Activated CD8-positive, alpha-beta T cell treated with anti-CD3 and anti-CD28 coated beads for 36 hours (primary cell): ENCODE results near the gene CCL16. TPM values are rescaled to one million over a fixed set of nuclear protein-coding genes. Genes with fewer than 3 reads are reported as not detected.
"Not testable (repeated sequence)": the region's sequence is repeated elsewhere in the genome, so short reads cannot be mapped to it uniquely, and the experiment has no call there.

Experiments used
- ATAC-seq: fragments of 200-7000 bp; cut with Tn5 transposase; one replicate; pipeline ENCODE4 v1.10.0; 2021; ENCODE audit warnings: mild to moderate bottlenecking, moderate library complexity
- CTCF ChIA-PET: fragments of 350-600 bp; sonication (Branson Sonifier 250); formaldehyde crosslinking; loops from one replicate; lab custom pipeline; 2021; ENCODE audit warnings: antibody characterized with exemption; lab: Charles Lee
- POLR2A ChIA-PET: fragments of 350-600 bp; sonication (Branson Sonifier 250); formaldehyde crosslinking; loops from one replicate; lab custom pipeline; 2021; ENCODE audit warnings: antibody characterized with exemption; lab: Charles Lee
- DNase-seq: peaks from one replicate; pipeline ENCODE4 v3.0.0-alpha.2; 2020
- H3K27ac Mint-ChIP-seq: one replicate; pipeline ENCODE4 v1.8.0; 2021; ENCODE audit warnings: mild to moderate bottlenecking, mixed read lengths
- H3K27me3 Mint-ChIP-seq: one replicate; pipeline ENCODE4 v1.8.0; 2021; ENCODE audit warnings: mixed read lengths
- H3K36me3 Mint-ChIP-seq: one replicate; pipeline ENCODE4 v1.8.0; 2021; ENCODE audit warnings: low read depth, mixed read lengths
- H3K4me1 Mint-ChIP-seq: one replicate; pipeline ENCODE4 v1.8.0; 2021; ENCODE audit warnings: low read depth, mixed read lengths
- H3K4me3 Mint-ChIP-seq: one replicate; pipeline ENCODE4 v1.8.0; 2021; ENCODE audit warnings: mild to moderate bottlenecking, moderate library complexity, mixed read lengths
- H3K9me3 Mint-ChIP-seq: one replicate; pipeline ENCODE4 v1.8.0; 2021; ENCODE audit warnings: mixed read lengths
- intact Hi-C: fragments of 100-400 bp; cut with micrococcal nuclease; formaldehyde crosslinking; loops from one replicate; pipeline ENCODE4 v1.10.0; 2022
- total RNA-seq, 2 experiments: library from RNA; stranded (reverse); gene quantifications; one replicate each; pipeline ENCODE4 v1.2.3, GENCODE V29; 2021
- TF ChIP-seq, protein P1 (sequence below): fragments of 200-600 bp; IDR thresholded peaks from one replicate; pipeline ENCODE4 v1.8.0; 2022; ENCODE audit warnings: antibody characterized with exemption, mild to moderate bottlenecking

Gene CCL16
- total RNA-seq, 2 experiments from 2014 or later, result not detected

DNA sequence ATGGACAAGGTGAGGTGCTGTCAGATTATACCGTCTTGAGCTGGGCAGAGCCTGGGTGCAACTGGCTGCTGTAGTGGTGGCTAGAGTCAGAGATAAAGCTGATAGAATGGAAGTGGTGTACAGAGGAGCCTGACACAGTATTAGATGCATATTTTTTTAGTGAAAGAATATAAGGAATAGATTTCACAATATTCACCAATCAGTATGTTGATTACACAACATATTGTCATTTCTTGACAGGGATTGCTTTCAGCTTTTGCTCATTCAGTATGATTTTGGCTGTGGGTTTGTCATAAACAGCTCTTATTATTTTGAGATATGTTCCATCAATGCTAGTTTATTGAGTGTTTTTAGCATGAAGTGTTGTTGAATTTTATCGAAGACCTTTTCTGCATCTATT, 38.1 kb upstream of the CCL16 start:
- CTCF ChIA-PET, result interaction anchor here (2.2 kb wide), 1 partner anchor 129 kb away, joined by 8 read pairs; no protein-coding TSS in a partner anchor
- no peaks in the 10 kb centered on the region for H3K36me3 Mint-ChIP-seq
- ATAC-seq (no peak), DNase-seq (no peak)
- TF ChIP-seq, protein P1, sequence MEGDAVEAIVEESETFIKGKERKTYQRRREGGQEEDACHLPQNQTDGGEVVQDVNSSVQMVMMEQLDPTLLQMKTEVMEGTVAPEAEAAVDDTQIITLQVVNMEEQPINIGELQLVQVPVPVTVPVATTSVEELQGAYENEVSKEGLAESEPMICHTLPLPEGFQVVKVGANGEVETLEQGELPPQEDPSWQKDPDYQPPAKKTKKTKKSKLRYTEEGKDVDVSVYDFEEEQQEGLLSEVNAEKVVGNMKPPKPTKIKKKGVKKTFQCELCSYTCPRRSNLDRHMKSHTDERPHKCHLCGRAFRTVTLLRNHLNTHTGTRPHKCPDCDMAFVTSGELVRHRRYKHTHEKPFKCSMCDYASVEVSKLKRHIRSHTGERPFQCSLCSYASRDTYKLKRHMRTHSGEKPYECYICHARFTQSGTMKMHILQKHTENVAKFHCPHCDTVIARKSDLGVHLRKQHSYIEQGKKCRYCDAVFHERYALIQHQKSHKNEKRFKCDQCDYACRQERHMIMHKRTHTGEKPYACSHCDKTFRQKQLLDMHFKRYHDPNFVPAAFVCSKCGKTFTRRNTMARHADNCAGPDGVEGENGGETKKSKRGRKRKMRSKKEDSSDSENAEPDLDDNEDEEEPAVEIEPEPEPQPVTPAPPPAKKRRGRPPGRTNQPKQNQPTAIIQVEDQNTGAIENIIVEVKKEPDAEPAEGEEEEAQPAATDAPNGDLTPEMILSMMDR, result no peak
- H3K27ac Mint-ChIP-seq, result no peak overlapping the region
- intact Hi-C loops, result no loop called here
- H3K4me1 Mint-ChIP-seq, result no peaks in the 10 kb centered on the region
- peaks cover 25% of the 10 kb centered on the region for H3K27me3 Mint-ChIP-seq
- H3K4me3 Mint-ChIP-seq, result no peak overlapping the region
- peaks cover 1% of the 10 kb centered on the region for H3K9me3 Mint-ChIP-seq
- POLR2A ChIA-PET, result no interaction called here

DNA sequence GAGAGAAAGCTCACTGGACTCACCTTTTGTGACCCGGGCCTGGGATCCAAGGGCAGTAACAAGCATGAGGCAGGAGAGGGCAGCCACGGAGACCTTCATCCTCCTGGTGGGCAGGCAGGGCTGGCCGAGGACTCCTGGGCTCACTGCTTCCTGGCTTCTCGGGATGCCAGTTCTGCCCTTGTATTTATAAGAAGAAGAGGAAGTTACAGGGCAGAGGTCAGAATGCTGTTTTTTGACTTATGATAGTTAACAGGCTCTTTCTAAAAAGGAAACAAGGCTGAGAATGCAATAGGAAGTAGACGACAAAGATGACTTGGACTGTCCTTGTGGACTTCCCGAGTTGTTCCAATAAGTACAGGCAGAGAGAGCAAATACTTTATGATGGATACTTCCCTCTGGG, 36.5 kb upstream of the CCL16 start, which contains the start of gene CCL23:
Gene CCL23, minus strand, starts transcription at position 174 of the 400 bp plus-strand sequence. Its CDS starts 75 bp downstream, at position 99.
- POLR2A ChIA-PET, result no interaction called here
- H3K4me3 Mint-ChIP-seq, result no peak within 1 kb of the TSS
- intact Hi-C loops, result no loop called here
- no peaks in the 10 kb centered on the region for H3K4me1 Mint-ChIP-seq
- no peak for ATAC-seq
- H3K36me3 Mint-ChIP-seq, result no peaks in the 10 kb centered on the region
- no peaks in the 10 kb centered on the region for H3K9me3 Mint-ChIP-seq
- H3K27ac Mint-ChIP-seq, result no peak within 1 kb of the TSS
- DNase-seq, result no peak
- peaks cover 27% of the 10 kb centered on the region for H3K27me3 Mint-ChIP-seq
- TF ChIP-seq, protein P1, result no peak
- CTCF ChIA-PET, result interaction anchor here (0.8 to 2.2 kb wide), 4 partner anchors 8 to 131 kb away, joined by 3 to 8 read pairs (median 3); no protein-coding TSS in a partner anchor

DNA sequence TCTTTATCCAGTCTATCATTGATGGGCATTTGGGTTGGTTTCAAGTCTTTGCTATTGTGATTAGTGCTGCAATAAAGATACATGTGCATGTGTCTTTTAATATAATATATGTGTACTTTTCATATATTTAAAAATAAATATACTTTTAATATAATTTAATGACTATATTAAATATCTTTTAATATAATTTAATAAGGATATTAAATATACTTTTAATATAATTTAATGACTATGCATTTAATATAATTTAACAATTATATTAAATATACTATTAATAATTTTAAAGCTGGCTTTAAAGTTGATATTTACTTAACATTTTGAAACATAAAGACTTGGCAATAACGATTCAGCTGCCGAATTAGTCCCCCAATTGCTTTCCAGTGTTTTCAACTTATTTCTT, 35.3 kb upstream of the CCL16 start:
- no peaks in the 10 kb centered on the region for H3K4me1 Mint-ChIP-seq
- no peak overlapping the region for H3K4me3 Mint-ChIP-seq
- TF ChIP-seq, protein P1, result no peak
- ATAC-seq (no peak), DNase-seq (no peak)
- intact Hi-C loops, result no loop called here
- ChIA-PET CTCF (no interaction called here), POLR2A (no interaction called here)
- H3K36me3 Mint-ChIP-seq, result no peaks in the 10 kb centered on the region
- H3K27me3 Mint-ChIP-seq, result peaks cover 22% of the 10 kb centered on the region
- H3K27ac Mint-ChIP-seq, result no peak overlapping the region
- no peaks in the 10 kb centered on the region for H3K9me3 Mint-ChIP-seq

DNA sequence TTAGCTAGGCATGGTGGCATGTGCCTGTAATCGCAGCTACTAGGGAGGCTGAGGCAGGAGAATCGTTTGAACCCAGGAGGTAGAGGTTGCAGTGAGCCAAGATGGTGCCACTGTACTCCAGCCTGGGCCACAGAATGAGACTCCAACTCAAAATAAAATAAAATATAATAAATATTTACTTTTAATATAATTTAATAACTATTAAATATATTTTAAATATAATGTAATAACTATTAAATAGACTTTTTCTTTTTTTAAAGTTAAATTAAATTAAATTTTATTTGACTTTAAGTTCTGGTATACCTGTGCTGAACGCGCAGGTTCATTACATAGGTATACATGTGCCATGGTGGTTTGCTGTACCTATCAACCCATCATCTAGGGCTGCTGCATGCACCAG, 34.6 kb upstream of the CCL16 start:
- H3K27ac Mint-ChIP-seq, DNase-seq, H3K36me3 Mint-ChIP-seq, intact Hi-C loops, H3K4me1 Mint-ChIP-seq, POLR2A ChIA-PET, H3K9me3 Mint-ChIP-seq, H3K4me3 Mint-ChIP-seq, ATAC-seq: not testable (repeated sequence)
- CTCF ChIA-PET, result interaction anchor here (2.1 kb wide), 1 partner anchor 15 kb away, joined by 5 read pairs; the partner anchor contains the start of gene CCL15
- peaks cover 17% of the 10 kb centered on the region for H3K27me3 Mint-ChIP-seq

DNA sequence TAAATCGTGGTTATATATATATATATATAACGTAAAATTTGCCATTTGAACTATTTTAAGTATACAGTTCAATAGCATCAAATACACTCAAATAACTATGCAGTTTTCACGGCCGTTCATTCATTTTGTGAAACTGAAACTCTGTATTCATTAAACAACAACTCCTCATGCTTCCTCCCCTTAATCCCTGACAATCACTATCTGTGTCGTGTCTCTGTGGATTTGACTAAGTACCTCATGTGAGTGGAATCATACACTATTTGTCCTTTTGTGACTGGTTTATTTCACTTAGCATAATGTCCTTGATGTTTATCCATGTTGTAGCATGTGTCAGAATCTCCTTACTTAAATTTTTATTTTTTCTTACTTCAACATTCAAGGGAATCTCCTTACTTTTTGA, 33.6 kb upstream of the CCL16 start:
- Mint-ChIP-seq H3K36me3 (no peaks in the 10 kb centered on the region), H3K9me3 (no peaks in the 10 kb centered on the region), H3K4me3 (no peak overlapping the region), H3K4me1 (no peaks in the 10 kb centered on the region), H3K27ac (no peak overlapping the region), H3K27me3 (peaks cover 8% of the 10 kb centered on the region)
- DNase-seq, result no peak
- TF ChIP-seq, protein P1, result no peak
- intact Hi-C loops, result no loop called here
- ChIA-PET POLR2A (no interaction called here), CTCF (interaction anchor here (2.1 kb wide), 1 partner anchor 14 kb away, joined by 5 read pairs; the partner anchor contains the start of gene CCL15)
- ATAC-seq, result no peak
